ACC112 (cell line): ENCODE data around the gene CTDP1.

Source experiments
- H2AFZ ChIP-seq: fragments of 200-600 bp; sonication (generic); one replicate; pipeline ENCODE4 v1.6.0; 2017; ENCODE audit warnings: antibody characterized with exemption, low read length; ENCODE audit not compliant: unreplicated experiment
- H3K27ac ChIP-seq: fragments of 200-600 bp; sonication (generic); 2 replicates; pipeline ENCODE4 v1.5.1; 2014; ENCODE audit warnings: low read depth, mild to moderate bottlenecking, antibody characterized with exemption, low read length, moderate library complexity
- H3K27me3 ChIP-seq: fragments of 200-600 bp; sonication (generic); 2 replicates; pipeline ENCODE4 v1.6.1; 2014; ENCODE audit warnings: mild to moderate bottlenecking, antibody characterized with exemption, low read length, moderate library complexity, mixed read lengths; ENCODE audit not compliant: insufficient read depth
- H3K36me3 ChIP-seq: fragments of 200-600 bp; sonication (generic); 2 replicates; pipeline ENCODE4 v1.6.1; 2016; ENCODE audit warnings: mild to moderate bottlenecking, antibody characterized with exemption, low read length, moderate library complexity, mixed read lengths; ENCODE audit not compliant: insufficient read depth
- H3K4me1 ChIP-seq: fragments of 200-600 bp; sonication (generic); one replicate; pipeline ENCODE4 v1.6.1; 2016; ENCODE audit warnings: low read length, mixed read lengths; ENCODE audit not compliant: insufficient read depth, unreplicated experiment, control insufficient read depth
- H3K4me3 ChIP-seq: fragments of 200-600 bp; sonication (generic); 2 replicates; pipeline ENCODE4 v1.5.1; 2014; ENCODE audit warnings: mild to moderate bottlenecking, low read depth, low read length
- H3K79me2 ChIP-seq: fragments of 200-600 bp; sonication (generic); one replicate; pipeline ENCODE4 v1.6.0; 2016; ENCODE audit warnings: low read length; ENCODE audit not compliant: control insufficient read depth, unreplicated experiment, insufficient read depth

CTDP1 gene

GRCh38 chr18:79637921-79638909, 41.4 kb upstream of the CTDP1 start:
- Histone ChIP-seq H3K27ac (no peak overlapping the region), H2AFZ (no peak overlapping the region), H3K4me1 (no peaks in the 10 kb centered on the region), H3K36me3 (no peaks in the 10 kb centered on the region), H3K79me2 (no peaks in the 10 kb centered on the region), H3K27me3 (peaks cover 32% of the 10 kb centered on the region), H3K4me3 (no peak overlapping the region)

GRCh38 chr18:79639072-79639829, 40.4 kb upstream of the CTDP1 start:
- H3K4me1 ChIP-seq = no peaks in the 10 kb centered on the region
- no peak overlapping the region for H2AFZ ChIP-seq
- peaks cover 32% of the 10 kb centered on the region for H3K27me3 ChIP-seq
- H3K79me2 ChIP-seq = no peaks in the 10 kb centered on the region
- no peak overlapping the region for H3K4me3 ChIP-seq
- no peak overlapping the region for H3K27ac ChIP-seq
- H3K36me3 ChIP-seq = no peaks in the 10 kb centered on the region

GRCh38 chr18:79640064-79640672, 39.4 kb upstream of the CTDP1 start:
- no peaks in the 10 kb centered on the region for H3K79me2 ChIP-seq
- H3K27me3 ChIP-seq = peaks cover 32% of the 10 kb centered on the region
- peaks cover 3% of the 10 kb centered on the region for H3K4me1 ChIP-seq
- H3K4me3 ChIP-seq = no peak overlapping the region
- H3K27ac ChIP-seq = no peak overlapping the region
- no peaks in the 10 kb centered on the region for H3K36me3 ChIP-seq
- H2AFZ ChIP-seq = no peak overlapping the region

- Histone ChIP-seq H2AFZ (no peak overlapping the region), H3K36me3 (no peaks in the 10 kb centered on the region), H3K79me2 (no peaks in the 10 kb centered on the region), H3K4me3 (no peak overlapping the region), H3K4me1 (peaks cover 3% of the 10 kb centered on the region), H3K27ac (no peak overlapping the region), H3K27me3 (peaks cover 32% of the 10 kb centered on the region)
Observed at GRCh38 chr18:79640875-79641274, 38.7 kb upstream of the CTDP1 start.

- no peak overlapping the region for H3K27ac ChIP-seq
- no peak overlapping the region for H2AFZ ChIP-seq
- peaks cover 3% of the 10 kb centered on the region for H3K4me1 ChIP-seq
Observed at GRCh38 chr18:79641722-79642497, 37.7 kb upstream of the CTDP1 start.

GRCh38 chr18:79642626-79643025, 37.0 kb upstream of the CTDP1 start:
- H3K4me1 ChIP-seq = peaks cover 3% of the 10 kb centered on the region
- H3K36me3 ChIP-seq = no peaks in the 10 kb centered on the region
- H3K27me3 ChIP-seq = peaks cover 24% of the 10 kb centered on the region
- H3K27ac ChIP-seq = no peak overlapping the region
- H2AFZ ChIP-seq = no peak overlapping the region
- H3K4me3 ChIP-seq = no peak overlapping the region
- H3K79me2 ChIP-seq = no peaks in the 10 kb centered on the region

More at GRCh38 chr18:79641722-79642497, 37.7 kb upstream of the CTDP1 start:
- Histone ChIP-seq H3K36me3 (no peaks in the 10 kb centered on the region), H3K79me2 (no peaks in the 10 kb centered on the region), H3K4me3 (no peak overlapping the region), H3K27me3 (peaks cover 31% of the 10 kb centered on the region)

- H3K27ac ChIP-seq = no peak overlapping the region
- no peak overlapping the region for H2AFZ ChIP-seq
- no peaks in the 10 kb centered on the region for H3K79me2 ChIP-seq
- H3K4me1 ChIP-seq = peaks cover 3% of the 10 kb centered on the region
- no peaks in the 10 kb centered on the region for H3K36me3 ChIP-seq
- H3K4me3 ChIP-seq = no peak overlapping the region
- peaks cover 21% of the 10 kb centered on the region for H3K27me3 ChIP-seq
Observed at GRCh38 chr18:79643054-79643984, 36.3 kb upstream of the CTDP1 start.

GRCh38 chr18:79644006-79644665, 35.5 kb upstream of the CTDP1 start:
- H3K4me3 ChIP-seq = 0 out of 2 replicates have a peak overlapping the region, but pooled peaks have one; percentile 6
- H2AFZ ChIP-seq = no peak overlapping the region
- peaks cover 3% of the 10 kb centered on the region for H3K4me1 ChIP-seq
- H3K36me3 ChIP-seq = no peaks in the 10 kb centered on the region
- H3K79me2 ChIP-seq = no peaks in the 10 kb centered on the region
- H3K27me3 ChIP-seq = peaks cover 12% of the 10 kb centered on the region
- no peak overlapping the region for H3K27ac ChIP-seq

- Histone ChIP-seq H3K36me3 (no peaks in the 10 kb centered on the region), H3K27ac (no peak overlapping the region), H2AFZ (no peak overlapping the region), H3K4me3 (no peak overlapping the region), H3K79me2 (no peaks in the 10 kb centered on the region), H3K27me3 (peaks cover 10% of the 10 kb centered on the region; the same call in 1 of the 2 replicates), H3K4me1 (peaks cover 3% of the 10 kb centered on the region)
Observed at GRCh38 chr18:79644666-79645057, 34.9 kb upstream of the CTDP1 start.
